Natural killer cell (primary cell): ENCODE data around the gene FCRL1. TPM values are rescaled to one million over a fixed set of nuclear protein-coding genes. Genes with fewer than 3 reads are reported as not detected.

Experiments used
- ATAC-seq, 3 donors: fragments of 150-1000 bp in 2 of 3; fragments of 200-7000 bp in 1 of 3; cut with Tn5 transposase; 1 replicate in 1 of 3; 2 replicates in 2 of 3; pipeline ENCODE4 v1.10.0; 2021; ENCODE audit warnings: mild to moderate bottlenecking in 2 of 3, moderate library complexity in 2 of 3
- DNase-seq, 2 donors: peaks; one replicate each; pipeline versions ENCODE4 v3.0.0 to v3.0.0-alpha.2; 2013 to 2021; ENCODE audit warnings: mixed read lengths in 1 of 2
- H3K27ac ChIP-seq: one replicate; pipeline ENCODE4 v1.5.1; 2013; ENCODE audit warnings: mild to moderate bottlenecking, low read length
- H3K27me3 ChIP-seq: one replicate; pipeline ENCODE4 v1.6.1; 2013; ENCODE audit warnings: low read length; ENCODE audit not compliant: control insufficient read depth, insufficient read depth
- H3K36me3 ChIP-seq: one replicate; pipeline ENCODE4 v1.6.1; 2013; ENCODE audit warnings: low read length; ENCODE audit not compliant: control insufficient read depth, insufficient read depth
- H3K4me1 ChIP-seq: one replicate; pipeline ENCODE4 v1.6.1; 2013; ENCODE audit warnings: low read length; ENCODE audit not compliant: control insufficient read depth, insufficient read depth
- H3K4me3 ChIP-seq: one replicate; pipeline ENCODE4 v1.5.1; 2013; ENCODE audit warnings: low read length
- H3K9me3 ChIP-seq: one replicate; pipeline ENCODE4 v1.6.1; 2013; ENCODE audit warnings: low read length; ENCODE audit not compliant: control insufficient read depth, insufficient read depth
- H3K27ac Mint-ChIP-seq, 2 donors: one replicate each; pipeline ENCODE4 v1.8.0; 2022; ENCODE audit warnings: mild to moderate bottlenecking in 2 of 2, mixed read lengths in 2 of 2, moderate library complexity in 1 of 2
- H3K27me3 Mint-ChIP-seq, 2 donors: one replicate each; pipeline ENCODE4 v1.8.0; 2022; ENCODE audit warnings: low read depth in 2 of 2, mixed read lengths in 2 of 2
- H3K36me3 Mint-ChIP-seq: one replicate; pipeline ENCODE4 v1.8.0; 2022; ENCODE audit warnings: mixed read lengths
- H3K4me1 Mint-ChIP-seq, 2 donors: one replicate each; pipeline ENCODE4 v1.8.0; 2022; ENCODE audit warnings: mixed read lengths in 2 of 2
- H3K4me3 Mint-ChIP-seq: one replicate; pipeline ENCODE4 v1.8.0; 2022; ENCODE audit warnings: mild to moderate bottlenecking, moderate library complexity, mixed read lengths
- H3K9me3 Mint-ChIP-seq, 2 donors: one replicate each; pipeline ENCODE4 v1.8.0; 2022; ENCODE audit warnings: mixed read lengths in 2 of 2
- CTCF ChIP-seq: fragments of 200-600 bp; IDR thresholded peaks from one replicate; pipeline ENCODE4 v1.8.0; 2022; ENCODE audit warnings: antibody characterized with exemption
- WGBS: methylation state at CpG from one replicate; pipeline ENCODE4 v1.1.7; 2013; ENCODE audit warnings: missing lambda C conversion rate; ENCODE audit not compliant: insufficient coverage; 5-methylcytosine and 5-hydroxymethylcytosine counted together
- intact Hi-C: fragments of 100-400 bp; cut with micrococcal nuclease; formaldehyde crosslinking; loops from one replicate; pipeline ENCODE4 v1.14.2; 2022
- total RNA-seq, 4 donors: library from RNA; stranded (reverse); fragments of 120-200 nt in 1 of 4; gene quantifications; one replicate each; pipeline versions ENCODE4 v1.2.3 to v1.2.4, GENCODE V29; 2013 to 2022

The FCRL1 gene
- total RNA-seq, 3 donors from 2014 or later (not counting 1 experiment from before 2014, with no cell fraction given), result 1.8 to 2.6 (median 2.0) TPM

GRCh38 chr1:157844089-157844830, 24.3 kb upstream of the FCRL1 start:
- TF ChIP-seq CTCF, result no peak
- no peak for DNase-seq
- Mint-ChIP-seq H3K27ac (no peak overlapping the region), H3K4me1 (peaks cover 1 to 8% of the 10 kb centered on the region in 2 donors), H3K27me3 (peaks cover 0 to 5% of the 10 kb centered on the region in 2 donors), H3K36me3 (no peaks in the 10 kb centered on the region), H3K4me3 (no peak overlapping the region), H3K9me3 (no peaks in the 10 kb centered on the region)
- WGBS, result 85% methylated on average over 4 of the region's 4 CpGs
- Histone ChIP-seq H3K4me3 (no peak overlapping the region), H3K9me3 (no peaks in the 10 kb centered on the region), H3K4me1 (peaks cover 11% of the 10 kb centered on the region), H3K36me3 (no peaks in the 10 kb centered on the region), H3K27me3 (no peaks in the 10 kb centered on the region), H3K27ac (no peak overlapping the region)
- no peak for ATAC-seq
- intact Hi-C loops, result no loop called here

- no peak for ATAC-seq
- H3K36me3 ChIP-seq, result no peaks in the 10 kb centered on the region
- Mint-ChIP-seq H3K4me3 (no peak overlapping the region), H3K4me1 (peaks cover 0 to 5% of the 10 kb centered on the region in 2 donors), H3K27me3 (peaks cover 0 to 5% of the 10 kb centered on the region in 2 donors), H3K9me3 (no peaks in the 10 kb centered on the region), H3K36me3 (no peaks in the 10 kb centered on the region), H3K27ac (no peak overlapping the region)
- no peak for DNase-seq
- peaks cover 9% of the 10 kb centered on the region for H3K4me1 ChIP-seq
- no peak overlapping the region for H3K4me3 ChIP-seq
- TF ChIP-seq CTCF, result no peak
- WGBS, result 79% methylated on average over 1 of the region's 1 CpG
- H3K27ac ChIP-seq, result no peak overlapping the region
- intact Hi-C loops, result no loop called here
- H3K9me3 ChIP-seq, result no peaks in the 10 kb centered on the region
- no peaks in the 10 kb centered on the region for H3K27me3 ChIP-seq
These were observed 23.0 kb upstream of the FCRL1 start for GRCh38 chr1:157842939-157843338.

- H3K4me1 Mint-ChIP-seq, result peaks cover 0 to 5% of the 10 kb centered on the region in 2 donors
- Histone ChIP-seq H3K4me1 (peaks cover 9% of the 10 kb centered on the region), H3K9me3 (no peaks in the 10 kb centered on the region), H3K27ac (no peak within 1 kb of the TSS), H3K36me3 (no peaks in the 10 kb centered on the region), H3K27me3 (no peaks in the 10 kb centered on the region), H3K4me3 (no peak within 1 kb of the TSS)
- 82% methylated on average over 3 of the region's 3 CpGs for WGBS
- no peaks in the 10 kb centered on the region for H3K9me3 Mint-ChIP-seq
- no peak for TF ChIP-seq CTCF
- DNase-seq (no peak), ATAC-seq (no peak)
- peaks cover 0 to 5% of the 10 kb centered on the region in 2 donors for H3K27me3 Mint-ChIP-seq
- intact Hi-C loops, result no loop called here
- no peak within 1 kb of the TSS for H3K4me3 Mint-ChIP-seq
- no peaks in the 10 kb centered on the region for H3K36me3 Mint-ChIP-seq
- H3K27ac Mint-ChIP-seq, result no peak within 1 kb of the TSS
These were observed 21.8 kb upstream of the FCRL1 start, which contains the start of gene CD5L for GRCh38 chr1:157841708-157842107. Gene CD5L, minus strand, starts transcription at chr1:157841808. Its CDS starts 107 bp downstream, at chr1:157841701.

GRCh38 chr1:157838966-157839365, 19.0 kb upstream of the FCRL1 start:
- H3K36me3 ChIP-seq, result no peaks in the 10 kb centered on the region

More at GRCh38 chr1:157838966-157839365, 19.0 kb upstream of the FCRL1 start:
- no peaks in the 10 kb centered on the region for H3K9me3 Mint-ChIP-seq
- H3K36me3 Mint-ChIP-seq, result no peaks in the 10 kb centered on the region
- H3K27ac Mint-ChIP-seq, result no peak overlapping the region
- H3K27ac ChIP-seq, result no peak overlapping the region
- no peak overlapping the region for H3K4me3 ChIP-seq
- H3K4me1 ChIP-seq, result peaks cover 5% of the 10 kb centered on the region
- no peaks in the 10 kb centered on the region for H3K9me3 ChIP-seq
- no peak overlapping the region for H3K4me3 Mint-ChIP-seq
- H3K27me3 ChIP-seq, result no peaks in the 10 kb centered on the region
- DNase-seq (no peak), ATAC-seq (no peak)
- peaks cover 0 to 15% of the 10 kb centered on the region in 2 donors for H3K27me3 Mint-ChIP-seq
- no peak for TF ChIP-seq CTCF
- intact Hi-C loops, result no loop called here
- H3K4me1 Mint-ChIP-seq, result peaks cover 0 to under 1% of the 10 kb centered on the region in 2 donors
